Esophagus muscularis mucosa (tissue), 3 donors: Measurements from ENCODE around the gene EHD2.

ENCODE experiments used
- EP300 ChIP-seq: sonication (generic); formaldehyde crosslinking; IDR thresholded peaks from one replicate; pipeline ENCODE4 v1.6.1; 2017; ENCODE audit warnings: antibody characterized with exemption
- TF ChIP-seq, protein P1 (sequence below), 3 experiments: fragments of 200-600 bp in 2 of 3; fragments of 450-650 bp in 1 of 3; sonication (generic) in 2 of 3; IDR thresholded peaks; one replicate each; pipeline ENCODE4 v1.5.1; 2017 to 2019; ENCODE audit warnings: antibody characterized with exemption in 3 of 3, mild to moderate bottlenecking in 2 of 3, moderate library complexity in 1 of 3

DNA sequence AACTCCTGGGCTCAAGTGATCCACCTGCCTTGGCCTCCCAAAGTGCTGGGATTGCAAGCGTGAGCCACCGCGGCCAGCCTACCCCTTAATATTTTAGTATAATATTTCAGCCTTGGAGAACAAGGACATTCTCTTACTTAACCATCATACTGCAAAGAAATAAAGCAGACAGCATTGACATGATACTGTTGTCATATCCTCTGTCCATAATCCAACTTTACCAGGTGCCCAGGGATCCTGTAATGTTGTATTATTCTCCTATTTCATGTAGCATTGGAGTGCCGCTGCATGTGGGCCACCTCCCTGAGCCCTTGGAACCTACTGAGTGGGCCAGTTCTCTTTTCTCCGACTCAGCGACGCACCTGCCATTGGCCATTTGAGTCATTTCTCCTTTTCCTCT lies 21.4 kb upstream of the EHD2 start:
- TF ChIP-seq EP300: no peak
- TF ChIP-seq, protein P1, sequence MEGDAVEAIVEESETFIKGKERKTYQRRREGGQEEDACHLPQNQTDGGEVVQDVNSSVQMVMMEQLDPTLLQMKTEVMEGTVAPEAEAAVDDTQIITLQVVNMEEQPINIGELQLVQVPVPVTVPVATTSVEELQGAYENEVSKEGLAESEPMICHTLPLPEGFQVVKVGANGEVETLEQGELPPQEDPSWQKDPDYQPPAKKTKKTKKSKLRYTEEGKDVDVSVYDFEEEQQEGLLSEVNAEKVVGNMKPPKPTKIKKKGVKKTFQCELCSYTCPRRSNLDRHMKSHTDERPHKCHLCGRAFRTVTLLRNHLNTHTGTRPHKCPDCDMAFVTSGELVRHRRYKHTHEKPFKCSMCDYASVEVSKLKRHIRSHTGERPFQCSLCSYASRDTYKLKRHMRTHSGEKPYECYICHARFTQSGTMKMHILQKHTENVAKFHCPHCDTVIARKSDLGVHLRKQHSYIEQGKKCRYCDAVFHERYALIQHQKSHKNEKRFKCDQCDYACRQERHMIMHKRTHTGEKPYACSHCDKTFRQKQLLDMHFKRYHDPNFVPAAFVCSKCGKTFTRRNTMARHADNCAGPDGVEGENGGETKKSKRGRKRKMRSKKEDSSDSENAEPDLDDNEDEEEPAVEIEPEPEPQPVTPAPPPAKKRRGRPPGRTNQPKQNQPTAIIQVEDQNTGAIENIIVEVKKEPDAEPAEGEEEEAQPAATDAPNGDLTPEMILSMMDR (IDR thresholded peaks at IDR 0.05): no peak
